ENCODE data around the gene TDRD6. TPM values are rescaled to one million over a fixed set of nuclear protein-coding genes. Genes with fewer than 3 reads are reported as not detected.

The TDRD6 gene
- total and polyA plus RNA-seq, 4 donors: 1.0 to 1.8 (median 1.6) TPM; not detected in 1

DNA sequence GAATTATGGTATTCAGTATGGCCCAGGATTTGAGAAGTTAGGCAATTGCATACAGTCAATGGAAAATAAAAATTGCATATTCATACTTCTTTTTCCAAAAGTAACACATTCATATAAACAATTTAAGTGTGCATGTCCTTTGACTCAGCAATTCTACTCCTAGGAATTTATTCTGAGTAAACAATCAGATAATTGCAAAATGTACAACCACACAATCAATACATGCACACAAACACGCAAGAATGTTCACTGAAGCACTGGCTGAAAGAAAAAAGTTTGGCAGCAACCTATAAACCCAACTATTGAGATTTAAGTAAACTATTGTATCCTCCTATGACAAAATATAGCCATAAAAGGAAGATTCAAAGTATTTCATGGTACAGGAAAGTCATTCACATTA, 36.7 kb upstream of the TDRD6 start:
- WGBS, 2 donors: 94 to 99% methylated on average over 1 of the region's 1 CpG
- no peak overlapping the region for H3K27ac ChIP-seq (ENCODE audit: low read depth in 1 of 2, low read length in 2 of 2)

DNA sequence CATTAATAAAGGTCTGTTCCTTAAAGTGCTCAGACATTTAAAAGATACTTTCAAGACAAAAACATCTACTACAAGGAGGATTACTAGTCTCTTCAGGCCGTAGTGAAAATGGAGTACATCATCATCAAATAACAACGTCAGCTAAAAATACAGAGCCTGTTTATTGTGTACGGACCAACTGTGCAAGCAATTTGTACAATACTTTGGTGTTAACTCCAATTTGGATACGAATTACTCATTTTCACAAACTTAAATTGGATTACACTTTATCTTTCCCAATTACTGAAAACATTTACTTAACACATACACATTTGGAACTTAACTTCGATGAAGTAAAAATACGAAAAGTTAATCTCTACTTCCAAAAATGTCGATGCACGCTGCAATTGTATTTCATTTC, 35.9 kb upstream of the TDRD6 start:
- H3K4me3 ChIP-seq (ENCODE audit: low read length in 2 of 2): peak overlapping the region; percentile 66 to 85
- no peak overlapping the region for H3K27ac ChIP-seq (ENCODE audit: low read depth in 1 of 2, low read length in 2 of 2)
- 34 to 44% methylated on average over 8 of the region's 8 CpGs for WGBS, 2 donors
- intact Hi-C loops (cut with DNase I): no loop called here
- no peak for DNase-seq
- no peaks in the 10 kb centered on the region for H3K9me3 ChIP-seq (ENCODE audit: control insufficient read depth, low read length)
- no peaks in the 10 kb centered on the region for H3K36me3 ChIP-seq (ENCODE audit: control insufficient read depth in 1 of 2, insufficient read depth in 2 of 2, low read length in 1 of 2)
- H3K4me1 ChIP-seq (ENCODE audit: control insufficient read depth in 1 of 2, insufficient read depth in 2 of 2, low read length in 2 of 2): no peaks in the 10 kb centered on the region
- no peaks in the 10 kb centered on the region for H3K27me3 ChIP-seq (ENCODE audit: control insufficient read depth in 1 of 2, insufficient read depth in 2 of 2, low read length in 1 of 2)
- ATAC-seq (ENCODE audit: low FRiP score): no peak

More for the DNA sequence above, 36.7 kb upstream of the TDRD6 start:
- Histone ChIP-seq H3K4me3 (ENCODE audit: low read length in 2 of 2) (no peak overlapping the region), H3K9me3 (ENCODE audit: control insufficient read depth, low read length) (no peaks in the 10 kb centered on the region), H3K27me3 (ENCODE audit: control insufficient read depth in 1 of 2, insufficient read depth in 2 of 2, low read length in 1 of 2) (no peaks in the 10 kb centered on the region), H3K4me1 (ENCODE audit: control insufficient read depth in 1 of 2, insufficient read depth in 2 of 2, low read length in 2 of 2) (no peaks in the 10 kb centered on the region), H3K36me3 (ENCODE audit: control insufficient read depth in 1 of 2, insufficient read depth in 2 of 2, low read length in 1 of 2) (no peaks in the 10 kb centered on the region)
- intact Hi-C loops (cut with DNase I): no loop called here
- DNase-seq (no peak), ATAC-seq (ENCODE audit: low FRiP score) (no peak)

DNA sequence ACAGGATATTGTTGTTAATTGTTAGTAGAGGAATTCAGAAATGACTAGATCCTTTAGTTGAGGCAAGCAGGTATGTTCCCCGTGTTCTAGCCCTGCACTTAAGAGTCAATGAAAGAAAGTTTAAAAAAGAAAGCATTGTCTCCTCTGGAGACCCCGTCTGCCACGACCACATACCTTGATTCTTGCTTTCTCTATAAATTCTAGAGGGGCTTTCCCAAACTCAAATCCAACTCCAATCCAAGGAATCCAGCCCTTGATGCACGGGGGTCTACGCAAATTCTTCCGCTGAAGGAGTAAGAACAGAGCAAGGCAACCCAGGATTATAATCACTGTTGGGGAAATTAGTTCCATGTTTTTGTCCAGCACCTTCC, 35.5 kb upstream of the TDRD6 start:
- ATAC-seq (ENCODE audit: low FRiP score): no peak
- intact Hi-C loops (cut with DNase I): no loop called here
- no peaks in the 10 kb centered on the region for H3K36me3 ChIP-seq (ENCODE audit: control insufficient read depth in 1 of 2, insufficient read depth in 2 of 2, low read length in 1 of 2)

DNA sequence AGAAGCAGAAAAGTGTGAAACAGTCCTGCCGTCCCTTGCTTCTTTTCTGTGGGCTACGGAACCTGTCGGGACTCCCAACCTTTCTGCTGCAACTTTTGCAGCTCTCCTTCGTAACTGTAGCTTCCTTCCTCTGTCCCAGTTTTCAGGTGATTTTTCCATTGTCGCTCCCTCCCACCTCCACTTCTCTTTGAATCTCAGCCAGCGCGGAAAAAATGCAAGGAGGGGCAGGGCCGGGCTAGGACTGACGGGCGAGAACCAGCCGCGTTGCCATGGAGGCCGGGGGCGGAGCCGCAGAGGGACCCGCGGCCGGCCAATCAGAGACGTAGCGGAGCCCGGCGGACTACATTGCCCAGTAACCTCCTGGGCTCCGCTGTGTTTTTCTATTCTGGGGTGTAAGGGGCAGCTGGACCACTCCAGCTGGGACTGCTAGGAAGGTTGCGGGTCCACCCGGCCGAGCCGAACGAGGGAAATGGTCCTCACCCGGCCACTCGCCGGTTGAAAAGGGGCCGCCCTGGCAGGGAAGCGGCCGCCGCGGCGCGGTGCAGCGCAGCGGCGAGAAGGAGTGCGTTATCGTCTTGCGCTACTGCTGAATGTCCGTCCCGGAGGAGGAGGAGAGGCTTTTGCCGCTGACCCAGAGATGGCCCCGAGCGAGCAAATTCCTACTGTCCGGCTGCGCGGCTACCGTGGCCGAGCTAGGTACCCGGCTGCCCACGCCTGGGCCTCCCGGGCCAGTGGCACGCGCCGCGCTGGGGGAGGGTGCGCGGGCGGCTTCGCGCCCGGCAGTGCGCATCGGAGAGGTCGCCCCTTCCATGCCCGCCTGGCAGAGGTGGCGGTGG, 34.9 kb upstream of the TDRD6 start, which contains the start of the genes CYP39A1 and SLC25A27:
CYP39A1 (minus strand) TSS at position 216 of the 836 bp plus-strand sequence. CDS start 236 bp downstream, outside the sequence.
SLC25A27 (plus strand) TSS at position 373 of the 836 bp plus-strand sequence; CDS start at position 591, 218 bp downstream.
- H3K36me3 ChIP-seq (ENCODE audit: control insufficient read depth in 1 of 2, insufficient read depth in 2 of 2, low read length in 1 of 2): no peaks in the 10 kb centered on the region
- H3K27ac ChIP-seq (ENCODE audit: low read depth in 1 of 2, low read length in 2 of 2): peak within 1 kb of the TSS in 1 of 2 donors; percentile 68
- ATAC-seq (ENCODE audit: low FRiP score): peak; percentile 99
- peak; percentile 94 to 98 for DNase-seq
- H3K9me3 ChIP-seq (ENCODE audit: control insufficient read depth, low read length): no peaks in the 10 kb centered on the region
- peak within 1 kb of the TSS; percentile 66 to 85 for H3K4me3 ChIP-seq (ENCODE audit: low read length in 2 of 2)
- no peaks in the 10 kb centered on the region for H3K27me3 ChIP-seq (ENCODE audit: control insufficient read depth in 1 of 2, insufficient read depth in 2 of 2, low read length in 1 of 2)
- intact Hi-C loops (cut with DNase I): no loop called here
- no peaks in the 10 kb centered on the region for H3K4me1 ChIP-seq (ENCODE audit: control insufficient read depth in 1 of 2, insufficient read depth in 2 of 2, low read length in 2 of 2)
- 0% methylated on average over 62 to 72 of the region's 72 CpGs for WGBS, 2 donors

More for the DNA sequence above, 35.5 kb upstream of the TDRD6 start:
- no peak for DNase-seq
- Histone ChIP-seq H3K27ac (ENCODE audit: low read depth in 1 of 2, low read length in 2 of 2) (peak overlapping the region in 1 of 2 donors; percentile 68), H3K9me3 (ENCODE audit: control insufficient read depth, low read length) (no peaks in the 10 kb centered on the region), H3K4me3 (ENCODE audit: low read length in 2 of 2) (peak overlapping the region; percentile 66 to 85), H3K4me1 (ENCODE audit: control insufficient read depth in 1 of 2, insufficient read depth in 2 of 2, low read length in 2 of 2) (no peaks in the 10 kb centered on the region), H3K27me3 (ENCODE audit: control insufficient read depth in 1 of 2, insufficient read depth in 2 of 2, low read length in 1 of 2) (no peaks in the 10 kb centered on the region)
- WGBS, 2 donors: 6 to 8% methylated on average over 6 of the region's 6 CpGs

DNA sequence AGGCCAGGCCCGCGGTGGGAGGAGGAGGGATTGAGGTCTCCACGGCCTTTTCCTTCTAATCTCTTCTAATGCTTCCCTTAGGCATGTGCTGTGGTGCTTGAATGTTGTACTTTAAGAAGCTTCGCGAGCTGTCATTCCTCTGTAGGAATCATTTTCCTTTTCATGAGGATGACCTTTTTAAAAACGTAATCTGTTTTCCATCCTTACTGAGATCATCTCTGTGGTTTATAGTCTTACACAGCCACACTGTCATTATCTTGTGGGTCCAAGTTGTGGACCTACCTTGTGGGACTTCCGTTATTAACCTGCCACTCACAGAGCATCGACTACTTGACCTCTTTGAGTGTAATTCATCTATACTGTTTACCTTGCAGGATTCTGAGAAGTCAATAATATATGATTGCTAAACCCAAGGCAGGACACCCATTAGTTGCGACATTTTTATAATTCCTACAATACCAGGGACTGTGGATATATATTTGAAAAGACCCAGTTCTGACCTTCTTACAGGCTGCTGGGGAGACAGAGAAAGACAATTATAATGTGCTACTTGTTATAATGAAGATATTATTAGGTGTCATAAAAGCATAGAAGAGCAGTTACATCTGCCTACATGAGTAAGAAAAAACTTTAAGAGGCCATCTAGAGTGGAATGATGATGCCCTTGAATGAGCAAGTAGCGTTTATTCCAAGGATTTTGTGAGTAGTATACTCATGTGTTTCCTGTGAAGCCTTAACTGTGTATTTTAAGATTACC, 34.1 kb upstream of the TDRD6 start:
- no peaks in the 10 kb centered on the region for H3K36me3 ChIP-seq (ENCODE audit: control insufficient read depth in 1 of 2, insufficient read depth in 2 of 2, low read length in 1 of 2)
- 32 to 36% methylated on average over 10 of the region's 10 CpGs for WGBS, 2 donors
- ATAC-seq (ENCODE audit: low FRiP score) (no peak), DNase-seq (no peak)
- H3K9me3 ChIP-seq (ENCODE audit: control insufficient read depth, low read length): no peaks in the 10 kb centered on the region
- no peaks in the 10 kb centered on the region for H3K27me3 ChIP-seq (ENCODE audit: control insufficient read depth in 1 of 2, insufficient read depth in 2 of 2, low read length in 1 of 2)
- H3K27ac ChIP-seq (ENCODE audit: low read depth in 1 of 2, low read length in 2 of 2): peak overlapping the region in 1 of 2 donors; percentile 43
- peak overlapping the region; percentile 66 to 85 for H3K4me3 ChIP-seq (ENCODE audit: low read length in 2 of 2)
- intact Hi-C loops (cut with DNase I): no loop called here
- no peaks in the 10 kb centered on the region for H3K4me1 ChIP-seq (ENCODE audit: control insufficient read depth in 1 of 2, insufficient read depth in 2 of 2, low read length in 2 of 2)

DNA sequence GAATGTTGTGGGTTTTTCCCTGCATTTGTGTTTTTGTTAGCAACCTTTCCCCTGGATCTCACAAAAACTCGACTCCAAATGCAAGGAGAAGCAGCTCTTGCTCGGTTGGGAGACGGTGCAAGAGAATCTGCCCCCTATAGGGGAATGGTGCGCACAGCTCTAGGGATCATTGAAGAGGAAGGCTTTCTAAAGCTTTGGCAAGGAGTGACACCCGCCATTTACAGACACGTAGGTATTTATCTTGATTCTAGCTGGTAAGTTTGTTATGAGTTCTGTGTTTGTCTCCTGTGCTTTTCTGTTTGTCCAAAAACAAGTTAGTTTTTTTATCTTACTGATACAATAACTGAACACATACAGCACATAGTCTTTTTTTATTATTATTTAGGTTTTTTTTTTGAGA, 31.9 kb upstream of the TDRD6 start:
- no peaks in the 10 kb centered on the region for H3K36me3 ChIP-seq (ENCODE audit: control insufficient read depth in 1 of 2, insufficient read depth in 2 of 2, low read length in 1 of 2)
- intact Hi-C loops (cut with DNase I): no loop called here
- H3K9me3 ChIP-seq (ENCODE audit: control insufficient read depth, low read length): no peaks in the 10 kb centered on the region
- WGBS, 2 donors: 87 to 89% methylated on average over 6 of the region's 6 CpGs
- ATAC-seq (ENCODE audit: low FRiP score) (no peak), DNase-seq (no peak)
- no peak overlapping the region for H3K27ac ChIP-seq (ENCODE audit: low read depth in 1 of 2, low read length in 2 of 2)
- H3K4me3 ChIP-seq (ENCODE audit: low read length in 2 of 2): no peak overlapping the region
- no peaks in the 10 kb centered on the region for H3K4me1 ChIP-seq (ENCODE audit: control insufficient read depth in 1 of 2, insufficient read depth in 2 of 2, low read length in 2 of 2)
- H3K27me3 ChIP-seq (ENCODE audit: control insufficient read depth in 1 of 2, insufficient read depth in 2 of 2, low read length in 1 of 2): no peaks in the 10 kb centered on the region

DNA sequence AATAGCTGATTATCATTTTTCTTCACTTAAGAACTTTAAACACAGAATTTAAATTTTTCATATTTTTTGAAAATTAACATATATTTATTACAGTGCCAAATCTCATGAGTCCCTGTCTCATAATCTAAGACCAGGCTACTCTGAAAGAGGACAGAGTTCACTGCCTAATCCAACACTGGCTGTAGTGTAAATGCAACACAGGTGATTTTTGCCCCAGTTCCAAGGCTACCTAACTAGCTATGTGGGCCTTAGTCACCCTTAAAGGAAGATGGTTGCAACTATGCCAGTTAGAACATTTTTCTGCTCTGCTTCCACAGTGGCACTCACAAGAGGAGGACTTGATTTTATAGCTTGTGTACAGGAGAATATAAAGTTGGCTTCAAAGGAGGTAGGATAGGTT, 30.0 kb upstream of the TDRD6 start:
- Histone ChIP-seq H3K9me3 (ENCODE audit: control insufficient read depth, low read length) (no peaks in the 10 kb centered on the region), H3K36me3 (ENCODE audit: control insufficient read depth in 1 of 2, insufficient read depth in 2 of 2, low read length in 1 of 2) (no peaks in the 10 kb centered on the region), H3K4me1 (ENCODE audit: control insufficient read depth in 1 of 2, insufficient read depth in 2 of 2, low read length in 2 of 2) (no peaks in the 10 kb centered on the region), H3K4me3 (ENCODE audit: low read length in 2 of 2) (no peak overlapping the region), H3K27ac (ENCODE audit: low read depth in 1 of 2, low read length in 2 of 2) (no peak overlapping the region), H3K27me3 (ENCODE audit: control insufficient read depth in 1 of 2, insufficient read depth in 2 of 2, low read length in 1 of 2) (no peaks in the 10 kb centered on the region)
- intact Hi-C loops (cut with DNase I): no loop called here
- ATAC-seq (ENCODE audit: low FRiP score): no peak
- no peak for DNase-seq

DNA sequence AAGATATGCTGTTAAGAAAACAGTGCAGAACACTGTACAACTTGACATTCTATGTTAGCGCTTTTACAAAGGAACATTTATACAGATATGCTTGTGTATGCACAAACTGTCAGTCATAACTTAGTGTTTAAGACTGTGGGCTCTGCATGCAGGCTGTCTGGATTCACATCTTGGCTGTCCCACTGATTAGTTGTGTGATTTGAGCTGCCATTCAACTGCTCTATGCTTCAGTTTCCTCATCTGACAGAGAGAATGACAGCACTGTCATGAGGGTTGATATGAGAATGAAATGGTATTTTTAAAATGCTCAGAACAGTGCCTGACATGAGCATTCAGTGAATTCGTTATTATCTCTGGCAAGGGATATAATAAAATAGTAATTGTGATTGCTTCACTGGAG, 26.2 kb upstream of the TDRD6 start:
- no peaks in the 10 kb centered on the region for H3K4me1 ChIP-seq (ENCODE audit: control insufficient read depth in 1 of 2, insufficient read depth in 2 of 2, low read length in 2 of 2)
- H3K4me3 ChIP-seq (ENCODE audit: low read length in 2 of 2): no peak overlapping the region
- no peak for ATAC-seq (ENCODE audit: low FRiP score)
- no peak overlapping the region for H3K27ac ChIP-seq (ENCODE audit: low read depth in 1 of 2, low read length in 2 of 2)
- WGBS, 2 donors: 82 to 91% methylated on average over 2 of the region's 2 CpGs
- no peaks in the 10 kb centered on the region for H3K36me3 ChIP-seq (ENCODE audit: control insufficient read depth in 1 of 2, insufficient read depth in 2 of 2, low read length in 1 of 2)
- no peaks in the 10 kb centered on the region for H3K27me3 ChIP-seq (ENCODE audit: control insufficient read depth in 1 of 2, insufficient read depth in 2 of 2, low read length in 1 of 2)
- intact Hi-C loops (cut with DNase I): no loop called here
- no peaks in the 10 kb centered on the region for H3K9me3 ChIP-seq (ENCODE audit: control insufficient read depth, low read length)
- DNase-seq: no peak

Measured in aorta (tissue), 5 donors.